T-helper 9 cell (primary cell): ENCODE data around the gene DNMT3B.
"Not testable (repeated sequence)": the region's sequence is repeated elsewhere in the genome, so short reads cannot be mapped to it uniquely, and the experiment has no call there.

Experiments
- DNase-seq: peaks from one replicate; pipeline ENCODE4 v3.0.0-alpha.2; 2020

The DNMT3B gene

DNA sequence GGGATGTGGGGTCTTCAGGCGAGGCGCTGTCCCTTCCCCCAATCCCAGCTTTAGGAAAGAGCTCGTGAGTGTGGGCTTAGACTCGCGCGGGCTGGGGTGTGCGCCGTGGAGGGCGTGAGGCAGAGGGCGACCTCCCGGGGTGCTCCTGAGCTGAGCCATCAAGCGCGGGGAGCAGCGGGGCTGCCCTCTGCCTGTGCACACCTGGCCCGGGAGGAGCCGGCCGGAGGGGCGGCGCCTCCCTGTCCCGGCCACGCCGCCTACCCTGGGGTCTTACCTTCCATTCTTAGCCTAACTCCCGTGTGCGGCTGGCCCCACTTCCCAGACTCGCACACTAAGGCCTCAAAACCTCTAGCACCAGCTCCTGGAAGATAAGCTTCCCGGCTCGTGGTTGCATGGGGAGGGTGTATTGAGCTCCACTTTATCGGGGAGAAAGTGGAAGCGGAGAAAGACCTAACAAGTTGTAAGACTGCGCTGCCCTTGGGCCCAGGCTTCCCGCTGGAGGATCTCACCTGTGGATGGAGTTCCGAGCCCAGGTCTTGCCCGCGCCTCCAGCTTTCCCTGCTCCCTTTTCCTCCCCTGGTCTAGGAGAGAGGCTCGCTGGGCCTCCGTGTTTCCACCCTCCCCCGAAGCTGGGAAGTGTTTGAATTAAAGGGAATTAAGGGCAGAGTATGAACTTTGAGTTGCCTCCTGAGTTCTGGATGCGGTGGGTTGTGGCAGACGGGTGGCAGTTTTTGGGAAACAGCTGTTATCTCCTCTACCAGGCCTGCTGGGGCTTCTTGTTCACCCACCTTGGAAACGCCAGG, 1.2 kb downstream of the DNMT3B start:
- DNase-seq, result no peak

DNA sequence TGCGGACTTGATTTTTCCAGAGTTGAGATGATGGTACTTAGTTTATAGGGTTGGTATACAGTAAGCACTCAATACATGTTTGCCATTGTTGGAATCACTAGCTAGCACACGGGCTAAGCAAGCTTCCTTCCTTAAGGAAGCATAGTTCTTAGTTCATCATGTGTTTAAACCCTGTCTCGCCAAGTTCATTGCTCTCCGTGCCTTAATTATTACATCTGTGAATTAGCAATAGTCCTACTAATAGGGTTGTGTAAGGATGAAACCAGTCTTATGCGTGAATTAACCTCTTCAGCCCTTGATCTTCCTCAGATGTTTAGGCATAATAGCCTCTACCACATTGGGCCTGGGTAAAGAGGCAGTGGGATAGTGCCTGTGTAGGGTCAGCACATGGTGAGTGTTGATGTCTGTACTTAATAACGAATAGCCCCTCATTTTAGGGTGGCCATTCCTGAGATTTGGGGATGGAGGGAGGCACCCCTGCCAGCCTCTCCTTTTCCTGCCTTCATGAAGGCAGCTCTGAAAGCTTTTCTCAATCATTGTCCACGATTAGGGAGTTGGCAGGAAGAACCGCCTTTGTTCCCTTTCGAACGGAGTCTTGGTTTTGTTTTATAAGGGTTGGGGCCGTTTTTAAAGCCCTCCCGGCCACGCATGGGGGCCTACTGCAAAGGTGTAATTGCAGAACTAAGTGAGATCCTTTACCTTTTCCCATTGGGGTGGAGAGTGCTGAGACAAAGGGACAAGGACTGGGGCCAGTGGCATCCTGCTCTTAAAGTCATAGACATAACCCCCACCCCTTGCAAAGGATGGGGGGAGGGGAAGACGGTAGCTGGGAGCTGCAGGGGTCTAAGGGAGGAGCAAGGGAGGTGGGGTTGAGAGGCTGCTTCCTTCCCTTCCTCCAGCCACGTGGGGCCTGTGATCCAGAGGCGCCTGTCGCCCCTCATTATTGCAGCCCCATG, 2.1 kb downstream of the DNMT3B start:
- DNase-seq, result no peak

DNA sequence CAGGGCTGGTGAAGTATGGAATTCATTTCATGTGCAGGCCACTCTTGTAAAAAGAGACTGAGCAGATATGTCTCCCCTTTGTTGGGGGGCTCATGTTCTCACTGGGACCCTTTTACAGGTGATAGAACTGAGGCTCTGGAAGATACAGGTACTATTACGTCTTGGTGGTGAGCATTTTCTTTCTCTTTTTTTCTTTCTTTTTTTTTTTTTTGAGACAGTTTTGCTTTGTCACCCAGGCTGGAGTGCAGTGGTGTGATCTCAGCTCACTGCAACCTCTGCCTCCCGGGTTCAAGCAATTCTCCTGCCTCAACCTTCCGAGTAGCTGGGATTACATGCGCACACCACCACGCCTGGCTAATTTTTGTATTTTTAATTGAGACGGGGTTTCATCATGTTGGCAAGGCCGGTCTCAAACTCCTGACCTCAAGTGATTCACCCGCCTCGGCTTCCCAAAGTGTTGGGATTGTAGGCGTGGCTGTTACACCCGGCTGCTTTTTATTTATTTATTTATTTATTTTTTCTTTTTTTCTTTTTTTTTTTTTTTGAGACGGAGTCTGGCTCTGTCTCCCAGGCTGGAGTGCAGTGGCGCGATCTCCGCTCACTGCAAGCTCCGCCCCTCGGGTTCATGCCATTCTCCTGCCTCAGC, 3.2 kb downstream of the DNMT3B start:
- DNase-seq, result not testable (repeated sequence)

DNA sequence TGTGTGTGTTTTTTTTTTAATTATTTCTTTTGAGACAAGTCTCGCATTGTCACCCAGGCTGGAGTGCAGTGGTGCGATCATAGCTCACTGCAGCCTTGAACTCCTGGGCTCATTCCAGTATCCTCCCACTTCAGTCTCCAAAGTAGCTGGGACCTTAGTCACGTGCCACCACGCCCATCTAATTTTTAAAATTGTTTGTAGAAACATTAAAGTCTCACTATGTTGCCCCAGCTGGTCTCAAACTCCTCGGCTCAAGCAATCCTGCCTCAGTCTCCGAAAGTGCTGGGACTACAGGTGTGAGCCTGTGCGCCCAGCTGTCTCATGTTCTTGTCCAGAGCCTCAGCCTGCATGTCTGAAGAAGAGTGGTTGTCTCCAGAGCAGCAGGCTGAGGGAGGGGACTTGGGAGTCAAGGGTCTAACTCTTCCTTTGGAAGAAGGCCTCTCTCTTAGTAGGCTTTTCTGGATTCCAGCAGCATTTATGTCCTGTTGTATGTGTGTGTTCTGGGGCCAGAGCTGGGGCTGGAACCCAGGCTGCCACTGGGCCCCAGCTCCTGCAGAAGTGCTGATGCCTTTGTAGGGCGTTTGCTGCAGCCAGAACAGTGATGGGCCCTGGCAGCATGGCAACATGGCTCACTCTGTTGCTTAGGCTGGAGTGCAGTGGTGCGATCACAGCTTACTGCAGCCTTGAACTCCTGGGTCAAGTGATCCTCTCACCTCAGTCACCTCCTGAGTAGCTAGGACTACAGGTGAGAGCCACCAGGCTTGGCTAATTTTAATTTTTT, 5.4 kb downstream of the DNMT3B start:
- no peak for DNase-seq

DNA sequence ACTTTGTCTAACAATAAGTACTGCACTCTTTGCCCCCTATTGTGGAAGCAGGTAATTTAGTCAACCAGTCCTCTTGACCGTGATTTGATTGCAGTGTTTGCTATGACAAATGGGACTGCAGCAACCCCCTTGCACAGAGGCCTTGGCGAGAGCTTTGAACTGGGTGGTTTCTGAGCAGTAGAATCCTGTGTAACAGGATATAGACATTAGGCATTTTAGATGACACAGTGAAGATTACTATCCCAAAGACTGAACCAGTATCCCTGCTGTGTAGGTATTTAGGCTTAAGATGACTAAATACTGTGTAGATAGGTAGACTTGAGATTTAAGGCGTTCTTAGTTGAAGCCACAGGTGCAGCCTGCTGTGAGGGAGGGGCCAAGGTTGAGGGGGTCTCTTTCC, 9.9 kb downstream of the DNMT3B start:
- DNase-seq, result no peak

DNA sequence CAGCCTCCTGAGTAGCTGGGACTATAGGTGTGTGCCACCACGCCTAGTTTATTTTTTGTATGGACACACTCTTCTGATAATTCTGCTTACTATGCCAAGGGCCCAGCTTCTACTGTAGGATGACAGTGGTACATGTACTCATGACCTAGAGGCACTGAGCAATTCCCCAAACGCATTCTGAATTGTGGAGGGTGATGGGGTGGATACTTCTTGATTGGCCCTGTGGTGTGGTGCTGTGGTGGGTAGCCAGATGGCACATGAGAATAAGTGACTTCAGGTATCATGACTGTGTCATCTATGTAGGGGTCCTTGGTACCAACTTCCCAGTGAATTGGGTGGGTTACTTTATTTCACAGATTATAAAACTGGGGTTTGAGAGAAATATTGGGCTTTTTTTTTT, 11.0 kb downstream of the DNMT3B start:
- no peak for DNase-seq

DNA sequence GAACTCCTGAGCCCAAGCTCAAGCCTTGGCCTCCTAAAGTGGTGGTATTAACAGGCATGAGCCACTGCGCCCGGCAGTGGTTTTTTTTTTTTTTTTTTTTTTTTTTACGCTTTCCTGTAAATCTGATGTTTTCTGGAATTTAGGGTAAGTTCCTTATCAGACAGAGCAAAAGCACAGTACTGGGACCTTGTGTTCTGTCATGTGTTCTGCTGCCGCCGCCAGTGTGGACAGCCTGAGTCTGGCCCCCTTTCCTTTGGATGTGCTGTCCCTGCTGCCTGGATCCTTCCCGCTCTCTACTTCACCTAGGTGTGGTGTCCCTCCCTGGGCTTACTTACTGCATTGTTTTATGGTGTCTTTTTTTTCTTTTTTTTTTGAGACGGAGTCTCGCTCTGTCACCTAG, 11.7 kb downstream of the DNMT3B start:
- DNase-seq, result no peak

DNA sequence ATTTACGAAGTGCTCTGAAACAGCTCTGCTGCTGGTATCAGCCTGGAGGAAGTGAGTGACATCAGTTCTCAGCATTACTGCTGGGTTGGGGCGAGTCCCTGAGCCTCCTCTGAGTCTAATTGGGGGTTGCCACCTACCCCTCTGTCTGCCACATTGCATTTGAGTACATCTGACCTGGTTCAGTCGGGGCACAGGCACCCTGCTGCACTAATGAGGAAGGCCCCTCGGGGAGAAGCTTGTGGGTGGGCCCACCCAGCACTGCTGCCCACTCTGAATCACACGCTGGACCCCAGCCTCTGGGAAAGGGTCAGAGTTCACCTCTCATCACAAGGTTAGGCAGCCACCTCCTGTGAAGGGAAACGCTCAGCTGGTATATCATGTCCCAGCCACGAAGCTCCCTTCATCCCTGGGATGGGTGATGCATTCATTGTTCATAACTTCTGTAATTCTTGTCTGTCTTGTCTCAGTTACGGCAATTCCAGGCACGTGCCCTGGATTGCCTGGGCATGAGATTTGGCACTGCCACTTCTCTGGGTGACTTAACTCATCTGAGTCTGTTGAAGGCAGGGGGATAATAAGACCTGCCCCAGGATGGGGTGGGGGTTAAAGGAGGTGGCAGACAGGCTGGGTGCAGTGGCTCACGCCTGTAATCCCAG, 13.3 kb downstream of the DNMT3B start:
- no peak for DNase-seq

DNA sequence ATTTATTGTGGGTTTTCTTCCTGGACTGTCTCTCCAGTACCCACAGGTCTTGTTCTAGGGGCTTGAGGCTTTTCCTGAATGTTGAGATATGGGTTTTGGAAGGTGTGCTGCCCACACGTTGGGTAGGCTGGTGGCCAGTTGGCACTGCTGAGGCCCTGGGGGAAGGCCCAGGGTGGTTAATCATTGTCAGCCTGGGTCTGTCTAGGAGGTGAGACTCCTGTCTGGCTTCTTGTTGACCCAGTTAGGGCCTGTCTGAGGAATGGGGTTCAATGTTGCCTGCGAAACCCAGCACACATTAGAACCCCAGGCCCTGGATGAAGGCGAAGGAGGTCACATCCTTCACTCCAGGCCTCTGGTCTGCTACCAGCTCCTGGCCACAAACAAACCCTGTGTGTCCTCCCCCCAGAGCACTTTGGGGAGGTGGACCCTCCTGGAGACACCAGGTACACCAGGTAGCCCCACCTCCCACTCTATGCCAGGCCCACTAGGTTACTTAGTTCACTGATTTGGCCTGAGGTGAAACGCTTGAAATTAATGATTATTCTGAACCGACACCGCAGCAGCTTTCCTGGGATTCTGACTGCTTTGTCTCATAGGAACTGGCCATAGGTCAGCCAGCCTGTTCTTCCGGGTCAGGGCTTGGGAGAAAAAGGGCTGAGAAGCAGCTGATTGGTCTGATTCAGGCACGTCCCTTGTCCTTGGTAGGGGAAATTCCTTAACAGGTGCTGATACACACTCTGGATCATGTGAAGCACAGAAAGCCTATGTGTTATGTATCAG, 15.2 kb downstream of the DNMT3B start:
- DNase-seq, result no peak

DNA sequence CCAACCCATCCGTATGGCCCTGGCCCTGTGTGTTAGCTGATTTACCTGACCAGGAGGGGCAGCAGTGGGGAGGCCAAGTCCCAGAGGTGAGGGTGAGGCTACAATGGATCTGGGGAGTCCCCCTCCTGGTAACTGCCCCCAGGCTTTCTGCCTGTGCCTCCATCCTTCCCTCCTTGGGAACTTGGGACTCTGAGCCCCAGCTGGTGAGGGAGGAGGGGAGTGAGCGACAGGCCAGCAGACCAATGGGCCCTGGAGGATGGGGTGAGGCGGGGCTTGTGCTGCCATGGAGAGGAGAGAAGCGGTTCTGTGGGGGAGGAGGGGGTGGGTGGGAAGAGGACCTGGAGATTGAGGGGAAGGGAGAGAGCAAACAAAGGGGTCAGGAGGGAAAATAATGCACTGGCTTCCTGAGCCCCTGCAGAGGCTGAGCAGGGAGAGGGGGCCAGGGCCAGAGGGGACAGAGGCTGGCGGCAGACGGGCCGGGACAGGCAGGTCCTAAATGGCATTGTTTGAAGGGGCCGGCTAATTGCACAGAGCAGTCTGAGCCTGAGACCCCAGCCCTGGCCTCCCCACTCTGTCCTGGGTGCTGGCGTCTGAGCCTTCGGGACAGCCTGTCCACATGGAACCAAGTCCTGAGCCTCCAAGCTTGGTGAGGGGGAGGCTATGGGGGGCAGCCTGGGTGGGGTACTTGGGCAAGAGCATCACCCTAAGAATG, 17.5 kb downstream of the DNMT3B start:
- no peak for DNase-seq

DNA sequence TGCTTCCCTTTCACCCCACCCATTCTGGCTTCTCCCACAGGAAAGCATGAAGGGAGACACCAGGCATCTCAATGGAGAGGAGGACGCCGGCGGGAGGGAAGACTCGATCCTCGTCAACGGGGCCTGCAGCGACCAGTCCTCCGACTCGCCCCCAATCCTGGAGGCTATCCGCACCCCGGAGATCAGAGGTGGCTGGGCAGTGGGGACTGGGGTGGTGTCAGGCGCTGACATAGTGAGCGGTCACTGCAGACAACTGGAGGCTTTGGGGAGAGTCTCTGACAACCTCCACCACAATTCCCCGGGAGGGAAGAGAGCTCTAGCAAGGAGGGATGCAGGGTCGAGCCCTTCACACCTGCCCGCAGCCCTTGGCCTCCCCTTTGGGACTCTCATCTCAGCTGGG, 18.1 kb downstream of the DNMT3B start:
- no peak for DNase-seq

DNA sequence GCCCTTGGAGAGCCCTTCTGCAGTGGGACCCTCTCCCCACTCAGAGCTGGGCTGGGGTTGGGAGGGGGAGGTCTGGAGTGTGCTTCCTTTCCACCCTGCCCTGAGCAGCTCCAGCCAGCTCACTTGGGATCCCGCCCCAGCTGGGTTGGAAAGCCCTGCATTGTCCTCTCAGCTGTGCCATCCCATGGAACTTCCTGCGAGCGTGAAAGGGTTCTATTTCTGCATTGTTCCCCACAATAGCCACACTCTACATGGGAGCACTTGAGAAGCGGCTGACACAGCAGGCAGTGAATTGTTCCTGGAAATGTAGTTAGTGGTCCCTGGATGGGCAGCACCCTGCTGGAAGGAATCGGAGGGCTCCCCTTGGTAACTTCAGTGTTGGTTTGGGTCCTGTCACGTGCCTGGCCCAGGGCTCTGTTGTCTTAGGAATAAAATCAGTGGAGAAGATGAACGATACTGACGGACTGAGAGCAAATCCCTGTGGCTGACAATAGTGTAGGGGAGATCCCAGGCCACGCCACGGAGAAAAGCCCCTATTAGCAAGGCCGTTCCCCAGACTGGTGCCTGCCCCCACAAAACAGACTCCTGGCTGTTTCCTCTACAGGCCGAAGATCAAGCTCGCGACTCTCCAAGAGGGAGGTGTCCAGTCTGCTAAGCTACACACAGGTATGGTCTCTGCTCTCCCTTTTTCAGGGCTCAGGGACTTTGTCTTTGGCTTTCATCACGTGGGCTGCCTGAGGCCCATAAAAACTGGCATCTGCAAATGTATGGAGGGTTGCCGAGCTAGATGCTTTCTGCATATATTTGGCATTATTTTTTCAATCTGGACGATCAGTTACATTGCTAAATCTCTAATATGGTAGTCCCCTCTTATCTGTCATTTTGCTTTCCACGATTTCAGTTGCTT, 18.8 kb downstream of the DNMT3B start:
- no peak for DNase-seq

DNA sequence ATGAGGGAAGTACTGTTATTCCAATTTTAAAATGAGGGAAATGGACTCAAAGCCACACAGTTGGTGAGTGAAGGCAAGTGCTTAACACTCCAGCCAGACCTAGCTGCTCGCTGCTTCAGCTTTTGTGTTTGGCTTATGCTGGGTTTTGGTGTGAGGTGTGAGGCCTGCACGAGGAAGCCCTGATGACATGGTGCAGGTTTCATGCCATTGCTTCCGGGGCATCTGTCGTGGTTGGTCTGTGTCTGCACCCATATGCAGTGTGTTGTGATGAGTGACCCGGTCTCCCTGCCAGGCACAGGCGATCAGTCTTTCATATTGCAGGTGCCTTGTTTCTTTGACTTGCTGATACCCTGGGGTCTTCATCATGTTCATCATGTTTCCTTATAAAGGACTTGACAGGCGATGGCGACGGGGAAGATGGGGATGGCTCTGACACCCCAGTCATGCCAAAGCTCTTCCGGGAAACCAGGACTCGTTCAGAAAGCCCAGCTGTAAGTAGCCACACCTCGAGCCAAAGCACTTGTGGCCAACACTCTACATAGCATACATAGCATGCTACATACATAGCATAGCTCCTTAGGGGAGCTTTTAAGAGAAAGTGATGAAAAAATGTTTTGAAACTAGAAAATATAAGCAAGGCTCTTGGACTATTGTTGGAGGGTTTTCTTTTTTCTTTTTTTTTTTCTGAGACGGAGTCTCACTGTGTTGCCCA, 22.3 kb downstream of the DNMT3B start:
- DNase-seq, result no peak

DNA sequence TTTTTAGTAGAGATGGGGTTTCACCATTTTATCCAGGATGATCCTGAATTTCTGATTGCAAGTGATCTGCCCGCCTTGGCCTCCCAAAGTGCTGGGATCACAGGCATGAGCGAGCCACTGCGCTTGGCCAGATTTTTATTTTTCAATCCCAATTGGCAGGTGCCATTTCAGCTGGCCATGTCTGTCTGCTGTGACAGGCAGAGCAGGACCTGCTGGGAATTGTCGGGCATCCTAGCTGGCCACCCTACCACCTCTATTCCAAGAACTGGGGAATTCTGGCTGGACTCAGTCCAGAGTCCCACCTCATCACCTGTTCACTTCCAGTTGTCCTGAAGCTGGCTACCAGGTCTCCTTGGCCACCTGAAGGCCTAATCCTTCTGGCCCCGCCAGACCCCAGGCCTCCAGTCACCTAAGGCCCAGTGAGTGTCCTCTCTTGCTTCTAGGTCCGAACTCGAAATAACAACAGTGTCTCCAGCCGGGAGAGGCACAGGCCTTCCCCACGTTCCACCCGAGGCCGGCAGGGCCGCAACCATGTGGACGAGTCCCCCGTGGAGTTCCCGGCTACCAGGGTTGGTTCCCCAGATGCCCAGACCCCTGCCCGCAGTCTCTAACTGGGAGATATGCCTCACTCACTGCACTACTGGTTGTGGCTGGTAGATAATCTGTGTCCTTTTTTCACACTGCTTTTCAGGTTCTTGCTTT, 24.0 kb downstream of the DNMT3B start:
- DNase-seq, result no peak

DNA sequence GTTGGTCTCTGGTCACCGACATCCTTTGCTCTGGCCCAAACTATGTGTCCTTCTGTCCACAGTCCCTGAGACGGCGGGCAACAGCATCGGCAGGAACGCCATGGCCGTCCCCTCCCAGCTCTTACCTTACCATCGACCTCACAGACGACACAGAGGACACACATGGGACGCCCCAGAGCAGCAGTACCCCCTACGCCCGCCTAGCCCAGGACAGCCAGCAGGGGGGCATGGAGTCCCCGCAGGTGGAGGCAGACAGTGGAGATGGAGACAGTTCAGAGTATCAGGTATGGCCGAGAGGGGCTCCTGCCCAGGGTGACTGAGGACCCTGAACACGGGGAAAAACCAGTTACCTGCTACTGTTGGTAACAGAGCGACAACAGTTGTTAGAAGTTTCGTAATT, 25.0 kb downstream of the DNMT3B start:
- no peak for DNase-seq

DNA sequence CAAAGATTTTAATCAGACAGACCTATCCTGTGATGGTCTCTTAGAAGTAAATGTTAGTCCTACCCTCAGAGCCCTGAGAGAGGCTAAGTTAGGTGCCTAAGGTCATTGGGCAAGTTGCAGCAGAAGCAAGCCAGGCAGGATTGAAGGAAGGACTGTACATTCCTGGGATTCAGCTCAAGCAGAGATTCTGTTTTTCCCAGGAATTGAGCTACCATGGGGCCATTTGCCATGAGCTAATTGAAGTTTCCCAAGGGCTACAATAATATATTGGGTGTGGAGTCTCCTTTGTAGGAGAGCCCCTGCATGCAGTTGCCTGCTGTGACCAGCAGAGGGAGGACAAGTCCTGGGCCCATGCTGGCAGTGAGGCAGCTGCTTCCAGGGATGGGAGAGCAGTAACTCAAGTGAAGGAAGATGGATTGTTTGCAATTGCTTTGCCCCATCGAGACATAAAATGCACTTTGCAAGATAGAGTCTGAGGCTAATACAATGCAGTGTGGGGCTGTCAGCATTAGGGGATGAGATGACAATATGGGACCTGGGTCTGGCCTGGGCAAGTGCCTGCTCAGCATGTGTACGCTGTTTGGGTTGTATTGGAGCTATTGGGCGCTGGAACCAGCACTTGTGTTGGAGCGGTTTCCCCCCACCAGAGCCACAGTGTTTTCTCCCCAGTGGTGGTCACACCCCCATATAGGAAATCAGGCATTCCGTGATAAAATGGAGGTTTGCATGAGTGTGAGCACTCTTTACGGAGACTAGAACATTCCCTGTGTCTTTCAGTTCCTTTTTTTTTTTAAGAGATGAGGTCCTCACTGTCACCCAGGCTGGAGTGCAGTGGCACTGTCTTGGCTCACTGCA, 27.9 kb downstream of the DNMT3B start:
- DNase-seq, result peak; percentile 65

DNA sequence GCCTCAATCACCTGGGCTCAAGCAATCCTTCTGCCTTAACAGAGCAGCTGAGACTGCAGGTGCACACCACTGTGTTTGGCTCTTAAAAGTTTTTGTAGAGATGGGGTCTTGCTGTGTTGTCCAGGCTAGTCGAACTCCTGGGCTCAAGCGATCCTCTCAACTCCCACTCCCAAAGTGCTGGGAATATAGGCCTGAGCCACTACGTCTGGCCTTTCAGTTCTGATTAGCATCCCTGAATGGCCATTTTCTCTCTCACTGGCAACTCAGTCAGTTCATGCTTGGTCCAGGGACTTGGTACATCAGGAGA, 28.5 kb downstream of the DNMT3B start:
- DNase-seq, result no peak
